Kidney epithelial cell (primary cell): ENCODE measurements around the gene DBX2. TPM values are rescaled to one million over a fixed set of nuclear protein-coding genes. Genes with fewer than 3 reads are reported as not detected.
"Not testable (repeated sequence)": the region's sequence is repeated elsewhere in the genome, so short reads cannot be mapped to it uniquely, and the experiment has no call there.

ENCODE experiments used
- DNase-seq: peaks from one replicate; pipeline ENCODE4 v3.0.0-alpha.2; 2010; ENCODE audit warnings: low read depth
- H3K27me3 ChIP-seq: 2 replicates; pipeline ENCODE4 v1.6.0; 2011; ENCODE audit warnings: low read length; ENCODE audit not compliant: control insufficient read depth, insufficient read depth
- H3K36me3 ChIP-seq: 2 replicates; pipeline ENCODE4 v1.5.1; 2011; ENCODE audit warnings: low read length; ENCODE audit not compliant: control insufficient read depth, insufficient read depth
- H3K4me3 ChIP-seq: 2 replicates; pipeline ENCODE4 v1.5.1; 2011; ENCODE audit warnings: low read depth, mild to moderate bottlenecking, control low read depth, low read length
- total RNA-seq: library from RNA; depleted of rRNA; stranded (reverse); fragments of >200 nt; gene quantifications from 2 replicates; pipeline ENCODE4 v1.2.3, GENCODE V29; 2015
- TF ChIP-seq, protein P1 (sequence below): IDR thresholded peaks from 2 replicates; pipeline ENCODE4 v1.5.1; 2011; ENCODE audit warnings: mild to moderate bottlenecking, moderate library complexity, low read length, control low read depth, inconsistent platforms; ENCODE audit not compliant: insufficient read depth, poor library complexity, severe bottlenecking

The DBX2 gene
- total RNA-seq, 1 donor from 2014 or later: not detected

DNA sequence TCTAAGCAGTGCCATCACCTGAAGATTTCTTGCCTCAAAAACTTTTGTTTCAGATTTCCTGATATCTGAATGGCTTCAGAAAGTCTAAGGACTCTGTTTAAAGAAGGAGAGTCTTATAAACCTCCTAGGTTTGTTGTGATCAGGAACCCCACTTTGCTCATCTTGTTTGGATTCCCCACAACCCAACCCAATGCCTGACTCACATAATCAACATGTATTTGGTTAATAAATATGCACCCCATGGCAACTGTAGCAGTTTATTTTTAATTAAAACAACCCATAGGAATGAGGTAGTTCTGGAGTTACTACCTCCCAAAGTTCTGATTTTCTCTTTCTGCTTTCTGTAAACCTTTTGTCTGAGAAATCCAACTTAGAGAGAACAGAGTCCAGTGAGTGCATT lies 51.5 kb downstream of the DBX2 start:
- DNase-seq: no peak
- H3K4me3 ChIP-seq: no peak overlapping the region
- H3K27me3 ChIP-seq: no peaks in the 10 kb centered on the region
- no peaks in the 10 kb centered on the region for H3K36me3 ChIP-seq
- TF ChIP-seq, protein P1, sequence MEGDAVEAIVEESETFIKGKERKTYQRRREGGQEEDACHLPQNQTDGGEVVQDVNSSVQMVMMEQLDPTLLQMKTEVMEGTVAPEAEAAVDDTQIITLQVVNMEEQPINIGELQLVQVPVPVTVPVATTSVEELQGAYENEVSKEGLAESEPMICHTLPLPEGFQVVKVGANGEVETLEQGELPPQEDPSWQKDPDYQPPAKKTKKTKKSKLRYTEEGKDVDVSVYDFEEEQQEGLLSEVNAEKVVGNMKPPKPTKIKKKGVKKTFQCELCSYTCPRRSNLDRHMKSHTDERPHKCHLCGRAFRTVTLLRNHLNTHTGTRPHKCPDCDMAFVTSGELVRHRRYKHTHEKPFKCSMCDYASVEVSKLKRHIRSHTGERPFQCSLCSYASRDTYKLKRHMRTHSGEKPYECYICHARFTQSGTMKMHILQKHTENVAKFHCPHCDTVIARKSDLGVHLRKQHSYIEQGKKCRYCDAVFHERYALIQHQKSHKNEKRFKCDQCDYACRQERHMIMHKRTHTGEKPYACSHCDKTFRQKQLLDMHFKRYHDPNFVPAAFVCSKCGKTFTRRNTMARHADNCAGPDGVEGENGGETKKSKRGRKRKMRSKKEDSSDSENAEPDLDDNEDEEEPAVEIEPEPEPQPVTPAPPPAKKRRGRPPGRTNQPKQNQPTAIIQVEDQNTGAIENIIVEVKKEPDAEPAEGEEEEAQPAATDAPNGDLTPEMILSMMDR: no peak

DNA sequence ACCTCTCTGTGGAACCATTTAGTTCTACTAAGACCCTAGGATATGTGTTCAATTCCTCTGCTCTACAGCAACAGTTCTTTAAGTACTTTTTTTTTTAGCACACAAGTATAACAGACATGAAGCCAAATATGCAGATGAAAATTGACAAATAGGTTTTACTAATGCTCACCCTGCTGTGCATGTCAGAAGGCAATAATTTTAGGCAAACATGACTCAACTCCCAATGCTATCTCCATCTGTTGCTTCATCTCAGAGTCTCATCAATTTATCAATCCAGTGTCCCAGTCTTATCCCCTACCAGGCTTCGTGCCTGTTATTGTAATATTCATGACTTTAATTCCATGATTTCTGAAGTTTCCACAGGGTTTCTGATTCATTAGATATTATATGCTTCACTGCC lies 57.7 kb downstream of the DBX2 start:
- TF ChIP-seq, protein P1: no peak
- Histone ChIP-seq H3K4me3 (no peak overlapping the region), H3K27me3 (no peaks in the 10 kb centered on the region), H3K36me3 (no peaks in the 10 kb centered on the region)
- no peak for DNase-seq

DNA sequence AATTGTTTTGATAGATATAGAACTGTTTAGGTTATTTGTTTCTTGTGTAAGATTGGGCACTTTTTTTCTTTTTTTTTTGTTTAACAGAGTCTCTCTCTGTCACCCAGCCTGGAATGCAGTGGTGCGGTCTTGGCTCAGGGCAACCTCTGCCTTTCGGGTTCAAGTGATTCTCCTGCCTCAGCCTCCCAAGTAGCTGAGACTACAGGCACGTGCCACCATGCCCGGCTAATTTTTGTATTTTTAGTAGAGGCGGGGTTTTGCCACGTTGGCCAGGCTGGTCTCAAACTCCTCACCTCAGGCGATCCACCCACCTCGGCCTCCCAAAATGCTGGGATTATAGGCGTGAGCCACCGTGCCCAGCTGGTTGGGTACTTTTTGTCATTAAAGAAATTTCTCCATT lies 66.0 kb downstream of the DBX2 start:
- DNase-seq, H3K4me3 ChIP-seq, H3K27me3 ChIP-seq, H3K36me3 ChIP-seq: not testable (repeated sequence)

DNA sequence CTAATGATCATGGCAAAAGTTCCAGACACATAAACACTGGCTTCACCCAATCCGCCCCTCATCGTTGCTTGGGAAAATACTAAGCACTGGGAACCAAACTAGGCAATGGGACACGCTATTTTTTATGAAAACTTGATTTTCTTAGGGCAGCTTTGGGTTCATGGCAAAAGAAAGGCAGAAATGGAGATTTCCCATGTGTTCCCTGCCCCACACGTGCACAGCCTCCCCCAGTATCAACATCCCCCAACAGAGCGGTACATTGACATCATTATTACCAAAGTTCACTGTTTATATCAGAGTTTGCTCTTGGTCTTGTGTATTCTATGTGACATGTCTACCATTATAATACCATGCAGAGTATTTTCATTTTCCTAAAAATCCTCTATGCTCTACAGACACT lies 71.0 kb downstream of the DBX2 start:
- no peak for DNase-seq
- Histone ChIP-seq H3K4me3 (no peak overlapping the region), H3K27me3 (no peaks in the 10 kb centered on the region), H3K36me3 (no peaks in the 10 kb centered on the region)
- TF ChIP-seq, protein P1: no peak

DNA sequence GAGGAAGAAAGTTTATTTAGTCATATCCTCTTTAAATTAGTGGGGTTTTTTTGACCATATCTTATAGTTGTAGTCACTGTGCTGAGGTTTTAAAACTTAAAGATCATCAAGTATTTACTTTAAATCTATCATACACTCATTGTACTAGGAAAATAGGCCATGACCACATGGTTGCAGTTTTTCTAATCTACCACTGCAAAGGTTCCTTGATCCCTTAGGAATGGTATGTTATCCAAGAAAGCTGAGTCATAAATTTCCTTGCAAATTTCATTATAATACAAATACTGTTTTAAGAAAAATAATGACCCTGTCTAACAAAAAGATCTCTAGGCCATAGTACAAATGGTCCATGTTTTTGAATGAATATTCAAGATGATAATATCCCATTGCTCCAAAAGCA lies 74.7 kb downstream of the DBX2 start:
- TF ChIP-seq, protein P1: no peak
- no peak for DNase-seq
- no peaks in the 10 kb centered on the region for H3K36me3 ChIP-seq
- H3K27me3 ChIP-seq: no peaks in the 10 kb centered on the region
- H3K4me3 ChIP-seq: no peak overlapping the region

DNA sequence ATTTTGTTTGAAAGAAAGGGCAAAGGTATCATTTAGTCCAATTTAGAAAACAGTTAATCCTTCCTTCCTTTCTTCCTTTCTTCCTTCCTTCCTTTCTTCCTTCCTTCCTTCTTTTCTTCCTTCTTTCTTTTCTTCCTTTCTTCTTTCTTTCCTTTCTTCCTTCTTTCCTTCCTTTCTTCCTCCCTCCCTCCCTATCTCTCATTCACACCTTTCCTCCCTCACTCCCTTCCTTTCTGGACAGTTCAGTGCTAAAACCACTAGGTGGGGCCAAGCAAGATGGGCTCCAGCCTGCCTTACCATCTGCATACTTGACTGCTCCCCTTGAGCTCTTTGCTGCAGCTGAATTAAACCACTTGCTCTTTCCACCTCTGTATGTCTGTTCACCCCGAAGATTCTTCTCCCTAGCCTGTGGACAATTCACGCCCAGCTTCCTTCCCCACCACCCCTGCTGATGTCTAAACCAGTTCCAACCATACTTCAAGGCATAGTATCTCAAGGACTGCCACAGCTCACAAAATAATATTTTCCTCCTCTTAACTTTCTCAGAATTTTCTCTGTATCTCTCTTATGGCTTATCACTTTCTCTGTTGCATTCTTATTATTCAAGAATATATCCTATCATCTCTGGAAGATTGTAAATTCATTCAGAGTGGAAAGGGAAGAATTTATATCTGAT lies 78.0 kb downstream of the DBX2 start:
- H3K4me3 ChIP-seq: no peak overlapping the region
- no peak for DNase-seq

More for the DNA sequence above, 78.0 kb downstream of the DBX2 start:
- H3K27me3 ChIP-seq: no peaks in the 10 kb centered on the region
- H3K36me3 ChIP-seq: no peaks in the 10 kb centered on the region
- TF ChIP-seq, protein P1: peak; percentile 76
